CD4-positive, alpha-beta T cell (primary cell): ENCODE measurements around the gene SCLY. TPM values are rescaled to one million over a fixed set of nuclear protein-coding genes. Genes with fewer than 3 reads are reported as not detected.

Experiments
- ATAC-seq: fragments of 200-7000 bp; cut with Tn5 transposase; one replicate; pipeline ENCODE4 v1.10.0; 2022; ENCODE audit warnings: mild to moderate bottlenecking; ENCODE audit not compliant: poor library complexity
- CTCF ChIA-PET: fragments of 350-600 bp; sonication (Branson Sonifier 250); formaldehyde crosslinking; loops from one replicate; lab custom pipeline; 2021; ENCODE audit warnings: antibody characterized with exemption, inconsistent platforms; lab: Charles Lee
- POLR2A ChIA-PET: fragments of 350-600 bp; sonication (Branson Sonifier 250); formaldehyde crosslinking; loops from one replicate; lab custom pipeline; 2021; ENCODE audit warnings: antibody characterized with exemption, inconsistent platforms; lab: Charles Lee
- DNase-seq, 14 experiments: peaks; one replicate each; pipeline ENCODE4 v3.0.0-alpha.2; 2013 to 2020; ENCODE audit warnings: mixed read lengths in 2 of 14
- H3K27ac ChIP-seq, 2 donors: one replicate each; pipeline versions ENCODE4 v1.5.1 to v1.7.0; 2013; ENCODE audit warnings: low read length in 2 of 2, low read depth in 1 of 2, mild to moderate bottlenecking in 1 of 2
- H3K27me3 ChIP-seq, 2 experiments: 1 replicate in 1 of 2; 2 replicates in 1 of 2; pipeline versions ENCODE4 v1.6.1 to v1.7.0; 2013; ENCODE audit warnings: low read length in 2 of 2, control low read depth in 1 of 2, mild to moderate bottlenecking in 1 of 2, moderate library complexity in 1 of 2; ENCODE audit not compliant: insufficient read depth in 2 of 2, control insufficient read depth in 1 of 2
- H3K36me3 ChIP-seq: one replicate; pipeline ENCODE4 v1.6.1; 2013; ENCODE audit warnings: low read length, control low read depth; ENCODE audit not compliant: insufficient read depth
- H3K4me1 ChIP-seq: one replicate; pipeline ENCODE4 v1.6.1; 2013; ENCODE audit warnings: low read length, control low read depth; ENCODE audit not compliant: insufficient read depth
- H3K4me3 ChIP-seq: one replicate; pipeline ENCODE4 v1.5.1; 2013; ENCODE audit warnings: mild to moderate bottlenecking, low read length, moderate library complexity
- H3K9me3 ChIP-seq, 2 experiments: 1 replicate in 1 of 2; 2 replicates in 1 of 2; pipeline versions ENCODE4 v1.6.1 to v1.7.0; 2013; ENCODE audit warnings: low read length in 2 of 2, mild to moderate bottlenecking in 2 of 2, control low read depth in 1 of 2, moderate library complexity in 1 of 2; ENCODE audit not compliant: control insufficient read depth in 1 of 2, insufficient read depth in 1 of 2
- H3K27ac Mint-ChIP-seq: one replicate; pipeline ENCODE4 v1.8.0; 2020; ENCODE audit warnings: mixed read lengths
- H3K27me3 Mint-ChIP-seq: one replicate; pipeline ENCODE4 v1.8.0; 2021; ENCODE audit warnings: mixed read lengths
- H3K36me3 Mint-ChIP-seq: one replicate; pipeline ENCODE4 v1.8.0; 2021; ENCODE audit warnings: low read depth, mixed read lengths
- H3K4me1 Mint-ChIP-seq: one replicate; pipeline ENCODE4 v1.8.0; 2021; ENCODE audit warnings: low read depth, mixed read lengths
- H3K4me3 Mint-ChIP-seq: one replicate; pipeline ENCODE4 v1.8.0; 2020; ENCODE audit warnings: mild to moderate bottlenecking, mixed read lengths
- H3K9me3 Mint-ChIP-seq: one replicate; pipeline ENCODE4 v1.8.0; 2020; ENCODE audit warnings: mixed read lengths
- intact Hi-C, 2 experiments: fragments of 100-400 bp; cut with DNase I in 1 of 2; cut with micrococcal nuclease in 1 of 2; formaldehyde crosslinking; loops; one replicate each; pipeline versions ENCODE4 v1.15.1 to v1.9.0; 2023 to 2025; cut with DNase I, micrococcal nuclease
- total RNA-seq, 174 experiments: library from RNA in 2 of 174; stranded (reverse) in 2 of 174; gene quantifications; one replicate each; pipeline ENCODE4 v1.2.3 and lab custom pipeline; 2021 to 2026
- TF ChIP-seq, protein P1 (sequence below): fragments of 200-600 bp; IDR thresholded peaks from one replicate; pipeline ENCODE4 v1.8.0; 2022; ENCODE audit warnings: antibody characterized with exemption, mild to moderate bottlenecking

SCLY gene
- total RNA-seq, 2 experiments from 2014 or later = 8.9 to 9.6 TPM

- Mint-ChIP-seq H3K27ac (no peak overlapping the region), H3K27me3 (no peaks in the 10 kb centered on the region), H3K4me3 (no peak overlapping the region), H3K4me1 (peaks cover 6% of the 10 kb centered on the region), H3K36me3 (no peaks in the 10 kb centered on the region), H3K9me3 (no peaks in the 10 kb centered on the region)
- Histone ChIP-seq H3K9me3 (no peaks in the 10 kb centered on the region), H3K4me3 (no peak overlapping the region), H3K27ac (no peak overlapping the region), H3K36me3 (no peaks in the 10 kb centered on the region), H3K27me3 (no peaks in the 10 kb centered on the region), H3K4me1 (peaks cover 5% of the 10 kb centered on the region)
- ChIA-PET CTCF (no interaction called here), POLR2A (no interaction called here)
- intact Hi-C loops = no loop called here
- TF ChIP-seq, protein P1, sequence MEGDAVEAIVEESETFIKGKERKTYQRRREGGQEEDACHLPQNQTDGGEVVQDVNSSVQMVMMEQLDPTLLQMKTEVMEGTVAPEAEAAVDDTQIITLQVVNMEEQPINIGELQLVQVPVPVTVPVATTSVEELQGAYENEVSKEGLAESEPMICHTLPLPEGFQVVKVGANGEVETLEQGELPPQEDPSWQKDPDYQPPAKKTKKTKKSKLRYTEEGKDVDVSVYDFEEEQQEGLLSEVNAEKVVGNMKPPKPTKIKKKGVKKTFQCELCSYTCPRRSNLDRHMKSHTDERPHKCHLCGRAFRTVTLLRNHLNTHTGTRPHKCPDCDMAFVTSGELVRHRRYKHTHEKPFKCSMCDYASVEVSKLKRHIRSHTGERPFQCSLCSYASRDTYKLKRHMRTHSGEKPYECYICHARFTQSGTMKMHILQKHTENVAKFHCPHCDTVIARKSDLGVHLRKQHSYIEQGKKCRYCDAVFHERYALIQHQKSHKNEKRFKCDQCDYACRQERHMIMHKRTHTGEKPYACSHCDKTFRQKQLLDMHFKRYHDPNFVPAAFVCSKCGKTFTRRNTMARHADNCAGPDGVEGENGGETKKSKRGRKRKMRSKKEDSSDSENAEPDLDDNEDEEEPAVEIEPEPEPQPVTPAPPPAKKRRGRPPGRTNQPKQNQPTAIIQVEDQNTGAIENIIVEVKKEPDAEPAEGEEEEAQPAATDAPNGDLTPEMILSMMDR = no peak
- DNase-seq (peak in 1 of 14 experiments; percentile 24), ATAC-seq (no peak)
Measured at GRCh38 chr2:238105506-238106338, 44.9 kb downstream of the SCLY start.

DNA sequence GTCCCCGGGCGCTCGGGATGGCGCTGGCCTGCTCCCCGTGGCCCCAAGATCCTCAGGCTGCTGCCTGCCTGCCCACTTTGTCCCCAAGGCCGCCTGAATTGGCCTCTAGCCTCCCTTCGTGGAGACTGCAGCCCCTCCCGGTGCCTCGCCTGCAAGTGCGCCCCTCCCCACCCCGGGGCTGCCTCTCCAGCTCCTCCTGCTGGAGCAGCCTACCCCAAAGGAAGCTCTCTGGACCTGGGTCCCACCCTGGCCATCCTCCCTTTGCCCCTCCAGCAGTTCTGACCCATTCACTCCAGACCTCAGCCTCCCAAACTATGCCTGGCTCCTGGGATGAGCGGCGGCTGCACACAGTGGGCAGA, 45.5 kb downstream of the SCLY start:
- TF ChIP-seq, protein P1 = no peak
- ATAC-seq = no peak
- no peaks in the 10 kb centered on the region for H3K36me3 Mint-ChIP-seq

DNA sequence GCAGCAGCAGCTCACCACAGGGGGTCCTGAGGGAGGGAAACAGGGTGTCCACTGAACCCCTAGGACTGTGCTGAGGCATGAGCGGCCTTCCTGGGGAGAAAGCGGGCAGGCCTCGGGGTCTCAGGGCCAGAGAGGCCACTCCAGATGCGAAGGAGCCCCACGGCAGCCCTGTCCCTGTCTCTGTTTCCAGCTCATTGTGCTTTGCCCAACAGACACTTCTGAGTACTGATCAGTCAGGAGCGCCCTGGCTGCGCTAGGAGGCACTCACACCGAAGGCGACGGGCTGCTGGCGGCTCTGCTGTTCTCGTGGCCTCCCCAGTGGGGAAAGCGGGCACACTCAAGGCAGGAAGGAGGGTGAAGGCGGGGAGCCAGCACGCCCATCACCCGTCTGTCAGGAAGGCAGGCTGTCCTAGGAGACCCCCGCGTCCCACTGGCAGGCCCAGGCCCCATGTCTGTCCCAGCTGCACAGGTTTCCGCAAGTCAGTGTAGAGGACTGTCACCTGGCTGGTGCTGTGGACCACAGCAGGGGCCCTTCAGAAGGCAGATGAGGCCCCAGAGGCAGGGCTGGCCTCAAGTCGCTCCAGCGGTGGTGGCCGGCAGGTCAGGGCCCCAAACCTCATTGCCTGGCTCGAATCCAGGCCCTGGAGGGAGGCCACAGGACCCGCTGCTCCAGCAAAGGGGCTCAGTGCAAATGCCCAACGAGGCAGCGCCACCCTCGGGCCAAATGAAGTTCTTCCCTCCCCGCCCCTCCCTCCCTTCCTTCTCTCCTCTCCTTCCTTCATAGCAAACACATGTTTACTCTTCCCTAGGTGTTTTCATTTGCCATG, 46.1 kb downstream of the SCLY start:
- no peak overlapping the region for H3K4me3 ChIP-seq
- POLR2A ChIA-PET = no interaction called here
- H3K27ac ChIP-seq = no peak overlapping the region
- H3K4me3 Mint-ChIP-seq = no peak overlapping the region
- peaks cover 5% of the 10 kb centered on the region for H3K4me1 ChIP-seq
- TF ChIP-seq, protein P1 = no peak
- H3K27ac Mint-ChIP-seq = no peak overlapping the region
- peaks cover 6% of the 10 kb centered on the region for H3K4me1 Mint-ChIP-seq
- no peaks in the 10 kb centered on the region for H3K9me3 Mint-ChIP-seq
- intact Hi-C loops = no loop called here
- no peaks in the 10 kb centered on the region for H3K36me3 Mint-ChIP-seq
- H3K27me3 Mint-ChIP-seq = no peaks in the 10 kb centered on the region
- CTCF ChIA-PET = no interaction called here
- DNase-seq (peak in 2 of 14 experiments; percentile 22 to 26), ATAC-seq (no peak)
- H3K36me3 ChIP-seq = no peaks in the 10 kb centered on the region
- no peaks in the 10 kb centered on the region for H3K27me3 ChIP-seq
- no peaks in the 10 kb centered on the region for H3K9me3 ChIP-seq

More for the DNA sequence above, 45.5 kb downstream of the SCLY start:
- H3K9me3 Mint-ChIP-seq = no peaks in the 10 kb centered on the region
- Histone ChIP-seq H3K36me3 (no peaks in the 10 kb centered on the region), H3K9me3 (no peaks in the 10 kb centered on the region), H3K27ac (no peak overlapping the region), H3K4me3 (no peak overlapping the region), H3K27me3 (no peaks in the 10 kb centered on the region), H3K4me1 (peaks cover 5% of the 10 kb centered on the region)
- ChIA-PET CTCF (no interaction called here), POLR2A (no interaction called here)
- H3K27me3 Mint-ChIP-seq = no peaks in the 10 kb centered on the region
- peak in 1 of 14 experiments; percentile 20 for DNase-seq
- intact Hi-C loops = no loop called here
- no peak overlapping the region for H3K4me3 Mint-ChIP-seq
- H3K27ac Mint-ChIP-seq = no peak overlapping the region
- H3K4me1 Mint-ChIP-seq = peaks cover 6% of the 10 kb centered on the region
